Activated gamma-delta T cell treated with anti-CD3 and anti-CD28 coated beads, Interleukin-2, amount 50 U/mL, for 16 hours (primary cell): Measurements from ENCODE around the gene ERBB4.

ENCODE experiments used
- DNase-seq: peaks from one replicate; pipeline ENCODE4 v3.0.0-alpha.2; 2020; ENCODE audit warnings: low read depth

ERBB4 gene

GRCh38 chr2:211401328-211401727 is 1137.3 kb downstream of the ERBB4 start:
- DNase-seq = no peak

- no peak for DNase-seq
Observed at GRCh38 chr2:211397764-211398163, 1140.8 kb downstream of the ERBB4 start.

GRCh38 chr2:211396815-211397214 is 1141.8 kb downstream of the ERBB4 start:
- no peak for DNase-seq

- no peak for DNase-seq
Observed at GRCh38 chr2:211391189-211391567, 1147.4 kb downstream of the ERBB4 start.

- DNase-seq = no peak
Observed at GRCh38 chr2:211390536-211391188, 1147.9 kb downstream of the ERBB4 start.

GRCh38 chr2:211387734-211388133 is 1150.9 kb downstream of the ERBB4 start:
- DNase-seq = no peak

- no peak for DNase-seq
Observed at GRCh38 chr2:211380041-211380440, 1158.6 kb downstream of the ERBB4 start.

GRCh38 chr2:211376410-211376809 is 1162.2 kb downstream of the ERBB4 start:
- no peak for DNase-seq

GRCh38 chr2:211373203-211373602 is 1165.4 kb downstream of the ERBB4 start:
- no peak for DNase-seq

- DNase-seq = no peak
Observed at GRCh38 chr2:211371465-211371864, 1167.1 kb downstream of the ERBB4 start.

- DNase-seq = no peak
Observed at GRCh38 chr2:211368467-211368866, 1170.1 kb downstream of the ERBB4 start.

GRCh38 chr2:211367711-211368110 is 1170.9 kb downstream of the ERBB4 start:
- DNase-seq = no peak

GRCh38 chr2:211367293-211367692 is 1171.3 kb downstream of the ERBB4 start:
- no peak for DNase-seq

- no peak for DNase-seq
Observed at GRCh38 chr2:211364911-211365310, 1173.7 kb downstream of the ERBB4 start.

GRCh38 chr2:211361383-211361782 is 1177.2 kb downstream of the ERBB4 start:
- DNase-seq = no peak

GRCh38 chr2:211359347-211359746 is 1179.3 kb downstream of the ERBB4 start:
- DNase-seq = no peak

GRCh38 chr2:211358504-211358903 is 1180.1 kb downstream of the ERBB4 start:
- DNase-seq = no peak

- no peak for DNase-seq
Observed at GRCh38 chr2:211354481-211354880, 1184.1 kb downstream of the ERBB4 start.

GRCh38 chr2:211351987-211352386 is 1186.6 kb downstream of the ERBB4 start:
- DNase-seq = no peak

GRCh38 chr2:211349031-211349430 is 1189.6 kb downstream of the ERBB4 start:
- no peak for DNase-seq

GRCh38 chr2:211347328-211347727 is 1191.3 kb downstream of the ERBB4 start:
- no peak for DNase-seq

- DNase-seq = no peak
Observed at GRCh38 chr2:211344289-211344688, 1194.3 kb downstream of the ERBB4 start.

- DNase-seq = no peak
Observed at GRCh38 chr2:211333377-211333776, 1205.2 kb downstream of the ERBB4 start.

GRCh38 chr2:211331736-211332135 is 1206.9 kb downstream of the ERBB4 start:
- DNase-seq = no peak

- no peak for DNase-seq
Observed at GRCh38 chr2:211329882-211330281, 1208.7 kb downstream of the ERBB4 start.
